Measurements from ENCODE around the gene AQP5.
A peak's percentile ranks its signal among the peaks of the same experiment; 100 is the strongest.
"Not testable (repeated sequence)": the region's sequence is repeated elsewhere in the genome, so short reads cannot be mapped to it uniquely, and the experiment has no call there.

The AQP5 gene

DNA sequence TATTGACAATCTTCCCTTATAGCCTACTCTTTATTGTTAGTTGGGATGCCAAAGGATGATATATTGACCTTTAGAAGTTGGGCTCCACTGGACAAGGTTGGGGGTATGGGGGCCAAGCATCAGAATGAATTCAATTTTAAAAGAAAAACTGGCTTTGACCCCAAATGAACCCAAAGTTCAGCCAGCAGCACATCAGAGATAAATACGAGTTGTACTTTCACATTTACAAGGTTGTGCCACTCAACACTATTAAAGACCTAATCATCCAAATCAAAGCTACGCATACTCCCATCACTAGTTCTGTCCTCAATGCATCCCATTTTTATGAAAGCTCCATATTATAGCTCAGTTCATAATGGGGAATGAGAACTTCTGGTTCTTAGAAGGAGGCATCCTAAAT lies 27.7 kb downstream of the AQP5 start:
- not testable (repeated sequence) for H3K27me3 ChIP-seq (ENCODE audit: insufficient read depth, low read length); H2AFZ ChIP-seq (ENCODE audit: low read depth, low read length); H3K4me3 ChIP-seq (ENCODE audit: low read length); H3K9me3 ChIP-seq (ENCODE audit: low read length); H3K4me1 ChIP-seq (ENCODE audit: insufficient read depth, low read length)
- H3K36me3 ChIP-seq (ENCODE audit: insufficient read depth, low read length) = peaks cover 64% of the 10 kb centered on the region

GRCh38 chr12:49990273-49990672 lies 28.6 kb downstream of the AQP5 start:
- no peak overlapping the region for H3K4me3 ChIP-seq (ENCODE audit: low read length)
- no peaks in the 10 kb centered on the region for H3K4me1 ChIP-seq (ENCODE audit: insufficient read depth, low read length)
- H3K9me3 ChIP-seq (ENCODE audit: low read length) = no peaks in the 10 kb centered on the region
- peaks cover 69% of the 10 kb centered on the region for H3K36me3 ChIP-seq (ENCODE audit: insufficient read depth, low read length)
- H2AFZ ChIP-seq (ENCODE audit: low read depth, low read length) = no peak overlapping the region
- no peaks in the 10 kb centered on the region for H3K27me3 ChIP-seq (ENCODE audit: insufficient read depth, low read length)

DNA sequence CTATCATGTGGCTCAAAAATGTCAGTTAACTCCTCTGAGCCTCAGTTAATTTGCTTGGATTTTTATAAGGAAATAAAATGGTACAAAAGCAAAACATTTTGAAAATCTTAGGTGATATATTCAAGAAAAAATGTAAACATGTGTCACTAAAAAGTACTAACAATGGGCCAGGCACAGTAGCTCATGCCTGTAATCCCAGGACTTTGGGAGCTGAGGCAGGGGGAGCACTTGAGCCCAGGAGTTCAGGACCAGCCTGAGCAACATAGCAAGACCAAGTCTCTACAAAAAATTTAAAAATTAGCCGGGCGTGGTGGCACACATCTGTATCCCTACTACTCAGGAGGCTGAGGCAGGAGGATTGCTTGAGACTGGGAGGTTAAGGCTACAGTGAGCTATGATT lies 36.8 kb downstream of the AQP5 start:
- H3K27me3 ChIP-seq (ENCODE audit: insufficient read depth, low read length) = no peaks in the 10 kb centered on the region
- H3K4me3 ChIP-seq (ENCODE audit: low read length) = no peak overlapping the region
- H3K36me3 ChIP-seq (ENCODE audit: insufficient read depth, low read length) = peaks cover 71% of the 10 kb centered on the region
- H2AFZ ChIP-seq (ENCODE audit: low read depth, low read length) = no peak overlapping the region
- H3K9me3 ChIP-seq (ENCODE audit: low read length) = no peaks in the 10 kb centered on the region
- H3K4me1 ChIP-seq (ENCODE audit: insufficient read depth, low read length) = no peaks in the 10 kb centered on the region

DNA sequence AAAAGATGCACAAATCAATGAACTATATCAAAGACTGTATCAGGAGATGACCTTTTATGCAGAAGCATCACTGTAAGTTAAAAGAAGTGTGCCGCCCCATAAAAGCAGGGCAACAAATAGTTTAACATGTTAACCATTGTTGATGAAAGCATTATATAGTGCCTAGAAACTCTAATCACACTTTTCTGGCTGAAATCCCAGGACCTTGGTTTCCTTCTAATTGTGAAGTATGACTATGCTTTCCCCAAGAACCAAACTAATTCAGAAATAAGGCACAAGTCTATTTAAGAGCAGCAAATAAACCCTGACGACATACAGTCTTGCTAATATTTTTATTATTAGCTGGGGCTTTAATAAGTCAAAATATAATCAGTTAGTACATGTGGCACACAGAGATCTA lies 41.9 kb downstream of the AQP5 start:
- H3K9me3 ChIP-seq (ENCODE audit: low read length) = no peaks in the 10 kb centered on the region
- H3K4me3 ChIP-seq (ENCODE audit: low read length) = no peak overlapping the region
- no peak overlapping the region for H2AFZ ChIP-seq (ENCODE audit: low read depth, low read length)
- no peaks in the 10 kb centered on the region for H3K27me3 ChIP-seq (ENCODE audit: insufficient read depth, low read length)
- H3K36me3 ChIP-seq (ENCODE audit: insufficient read depth, low read length) = peaks cover 61% of the 10 kb centered on the region
- peaks cover 25% of the 10 kb centered on the region for H3K4me1 ChIP-seq (ENCODE audit: insufficient read depth, low read length)

- no peaks in the 10 kb centered on the region for H3K27me3 ChIP-seq (ENCODE audit: insufficient read depth, low read length)
- no peaks in the 10 kb centered on the region for H3K9me3 ChIP-seq (ENCODE audit: low read length)
- no peak overlapping the region for H3K4me3 ChIP-seq (ENCODE audit: low read length)
- peaks cover 56% of the 10 kb centered on the region for H3K36me3 ChIP-seq (ENCODE audit: insufficient read depth, low read length)
- no peak overlapping the region for H2AFZ ChIP-seq (ENCODE audit: low read depth, low read length)
- H3K4me1 ChIP-seq (ENCODE audit: insufficient read depth, low read length) = peaks cover 25% of the 10 kb centered on the region
These were observed 43.0 kb downstream of the AQP5 start for GRCh38 chr12:50004696-50005095.

- Histone ChIP-seq H3K27me3 (ENCODE audit: insufficient read depth, low read length) (no peaks in the 10 kb centered on the region), H2AFZ (ENCODE audit: low read depth, low read length) (peak overlapping the region; percentile 32), H3K4me3 (ENCODE audit: low read length) (no peak overlapping the region), H3K9me3 (ENCODE audit: low read length) (no peaks in the 10 kb centered on the region), H3K4me1 (ENCODE audit: insufficient read depth, low read length) (peaks cover 25% of the 10 kb centered on the region), H3K36me3 (ENCODE audit: insufficient read depth, low read length) (peaks cover 54% of the 10 kb centered on the region)
These were observed 43.5 kb downstream of the AQP5 start for GRCh38 chr12:50005175-50005574.

GRCh38 chr12:50006280-50006679 lies 44.6 kb downstream of the AQP5 start:
- peaks cover 50% of the 10 kb centered on the region for H3K36me3 ChIP-seq (ENCODE audit: insufficient read depth, low read length)
- no peak overlapping the region for H3K4me3 ChIP-seq (ENCODE audit: low read length)
- no peaks in the 10 kb centered on the region for H3K9me3 ChIP-seq (ENCODE audit: low read length)
- peaks cover 25% of the 10 kb centered on the region for H3K4me1 ChIP-seq (ENCODE audit: insufficient read depth, low read length)
- peak overlapping the region; percentile 0 for H2AFZ ChIP-seq (ENCODE audit: low read depth, low read length)
- no peaks in the 10 kb centered on the region for H3K27me3 ChIP-seq (ENCODE audit: insufficient read depth, low read length)

GRCh38 chr12:50006754-50007442 lies 45.2 kb downstream of the AQP5 start:
- peak overlapping the region; percentile 0 for H2AFZ ChIP-seq (ENCODE audit: low read depth, low read length)
- H3K27me3 ChIP-seq (ENCODE audit: insufficient read depth, low read length) = no peaks in the 10 kb centered on the region
- no peaks in the 10 kb centered on the region for H3K9me3 ChIP-seq (ENCODE audit: low read length)
- H3K4me3 ChIP-seq (ENCODE audit: low read length) = no peak overlapping the region
- H3K36me3 ChIP-seq (ENCODE audit: insufficient read depth, low read length) = peaks cover 45% of the 10 kb centered on the region
- peaks cover 25% of the 10 kb centered on the region for H3K4me1 ChIP-seq (ENCODE audit: insufficient read depth, low read length)

DNA sequence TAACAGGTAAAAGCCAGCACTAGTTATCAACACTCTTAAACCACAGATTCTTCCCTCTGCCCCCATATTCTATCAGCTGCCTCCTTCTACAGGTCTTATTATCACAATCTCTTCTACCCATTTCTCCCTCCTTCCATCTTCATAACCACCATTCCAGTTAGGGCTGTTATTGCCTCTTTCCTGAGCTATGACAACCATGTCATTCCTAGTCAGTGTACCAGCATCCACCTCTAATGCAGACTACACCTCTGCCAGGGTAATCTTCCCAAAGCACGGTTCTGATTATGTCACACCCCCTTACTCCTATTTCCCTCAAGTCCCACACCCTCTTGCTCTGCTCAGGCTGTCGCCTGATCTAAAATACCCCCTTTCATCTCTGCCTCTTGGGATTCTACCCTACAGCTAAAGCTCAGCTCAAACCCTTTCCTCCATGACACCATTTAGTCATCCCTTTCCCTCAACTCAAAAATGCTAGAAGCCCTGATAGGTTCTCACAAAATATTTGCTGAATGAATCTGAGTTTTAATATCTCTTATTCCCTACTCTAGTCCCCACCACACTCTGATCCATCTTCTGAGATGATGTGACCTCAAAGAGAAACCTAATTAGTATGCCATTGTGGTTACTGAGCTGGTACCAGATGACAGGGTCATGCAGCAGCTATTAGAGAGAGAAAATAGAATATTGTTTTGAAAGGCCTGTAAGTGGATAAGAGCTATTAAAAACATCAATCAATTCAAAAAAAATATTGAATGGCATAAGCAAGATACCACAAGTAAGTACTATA lies 51.9 kb downstream of the AQP5 start:
- Histone ChIP-seq H2AFZ (ENCODE audit: low read depth, low read length) (no peak overlapping the region), H3K27me3 (ENCODE audit: insufficient read depth, low read length) (no peaks in the 10 kb centered on the region), H3K9me3 (ENCODE audit: low read length) (no peaks in the 10 kb centered on the region), H3K4me3 (ENCODE audit: low read length) (no peak overlapping the region), H3K4me1 (ENCODE audit: insufficient read depth, low read length) (peaks cover 5% of the 10 kb centered on the region), H3K36me3 (ENCODE audit: insufficient read depth, low read length) (peaks cover 28% of the 10 kb centered on the region)

- peaks cover 26% of the 10 kb centered on the region for H3K36me3 ChIP-seq (ENCODE audit: insufficient read depth, low read length)
These were observed 52.7 kb downstream of the AQP5 start for GRCh38 chr12:50014342-50014741.

More at GRCh38 chr12:50014342-50014741, 52.7 kb downstream of the AQP5 start:
- H3K27me3 ChIP-seq (ENCODE audit: insufficient read depth, low read length) = no peaks in the 10 kb centered on the region
- peaks cover 5% of the 10 kb centered on the region for H3K4me1 ChIP-seq (ENCODE audit: insufficient read depth, low read length)
- H3K4me3 ChIP-seq (ENCODE audit: low read length) = no peak overlapping the region
- H3K9me3 ChIP-seq (ENCODE audit: low read length) = no peaks in the 10 kb centered on the region
- H2AFZ ChIP-seq (ENCODE audit: low read depth, low read length) = no peak overlapping the region

All from neuron (in vitro differentiated cells).